Esophagus muscularis mucosa (tissue), 4 donors: ENCODE results near the gene GALNS. TPM values are rescaled to one million over a fixed set of nuclear protein-coding genes. Genes with fewer than 3 reads are reported as not detected.

ENCODE experiments used
- DNase-seq: peaks from one replicate; pipeline ENCODE4 v3.0.0-alpha.2; 2017; ENCODE audit errors: extremely low spot score
- H3K27ac ChIP-seq, 4 donors: fragments of 200-600 bp; sonication (generic); replicated peaks in 1 of 4; 1 replicate in 3 of 4; 2 replicates in 1 of 4; pipeline ENCODE4 v1.5.1; 2016 to 2019; ENCODE audit warnings: mild to moderate bottlenecking in 1 of 4
- H3K27me3 ChIP-seq, 4 donors: fragments of 200-600 bp; sonication (generic); one replicate each; pipeline versions ENCODE4 v1.5.1 to v1.6.0; 2016 to 2019
- H3K36me3 ChIP-seq, 4 donors: fragments of 200-600 bp; sonication (generic); one replicate each; pipeline ENCODE4 v1.5.1; 2016 to 2019
- H3K4me1 ChIP-seq, 4 donors: fragments of 200-600 bp; sonication (generic); one replicate each; pipeline ENCODE4 v1.5.1; 2016 to 2019
- H3K4me3 ChIP-seq, 4 donors: fragments of 200-600 bp; sonication (generic); 1 replicate in 2 of 4; 2 replicates in 2 of 4; pipeline ENCODE4 v1.5.1; 2016 to 2019; ENCODE audit warnings: mild to moderate bottlenecking in 4 of 4, moderate library complexity in 1 of 4
- H3K9me3 ChIP-seq, 4 donors: fragments of 200-600 bp; sonication (generic); 1 replicate in 3 of 4; 2 replicates in 1 of 4; pipeline ENCODE4 v1.5.1; 2016 to 2019
- EP300 ChIP-seq: sonication (generic); formaldehyde crosslinking; IDR thresholded peaks from one replicate; pipeline ENCODE4 v1.6.1; 2017; ENCODE audit warnings: antibody characterized with exemption
- POLR2A ChIP-seq: fragments of 450-650 bp; IDR thresholded peaks from one replicate; pipeline ENCODE4 v1.6.1; 2017; ENCODE audit warnings: antibody characterized with exemption, moderate library complexity, mild to moderate bottlenecking, low read depth
- POLR2AphosphoS5 ChIP-seq, 2 donors: sonication (generic); formaldehyde crosslinking; IDR thresholded peaks; one replicate each; pipeline ENCODE4 v1.6.1; 2017; ENCODE audit warnings: antibody characterized with exemption in 2 of 2
- WGBS: methylation state at CpG from one replicate; pipeline ENCODE4 v1.1.5; 2018; 5-methylcytosine and 5-hydroxymethylcytosine counted together
- intact Hi-C: fragments of 100-400 bp; cut with DNase I; formaldehyde crosslinking; loops from one replicate; pipeline ENCODE4 v1.15.1; 2023
- total RNA-seq, 4 donors: library from RNA; depleted of rRNA; stranded (reverse); fragments of >200 nt; gene quantifications; one replicate each; pipeline versions ENCODE4 v1.1.0 to v1.2.1, GENCODE V29; 2016
- TF ChIP-seq, protein P1 (sequence below), 3 experiments: fragments of 200-600 bp in 2 of 3; fragments of 450-650 bp in 1 of 3; sonication (generic) in 2 of 3; IDR thresholded peaks; one replicate each; pipeline ENCODE4 v1.5.1; 2017 to 2019; ENCODE audit warnings: antibody characterized with exemption in 3 of 3, mild to moderate bottlenecking in 2 of 3, moderate library complexity in 1 of 3

Gene GALNS
- total RNA-seq, 4 donors from 2014 or later = 9.5 to 19.1 (median 11.0) TPM

DNA sequence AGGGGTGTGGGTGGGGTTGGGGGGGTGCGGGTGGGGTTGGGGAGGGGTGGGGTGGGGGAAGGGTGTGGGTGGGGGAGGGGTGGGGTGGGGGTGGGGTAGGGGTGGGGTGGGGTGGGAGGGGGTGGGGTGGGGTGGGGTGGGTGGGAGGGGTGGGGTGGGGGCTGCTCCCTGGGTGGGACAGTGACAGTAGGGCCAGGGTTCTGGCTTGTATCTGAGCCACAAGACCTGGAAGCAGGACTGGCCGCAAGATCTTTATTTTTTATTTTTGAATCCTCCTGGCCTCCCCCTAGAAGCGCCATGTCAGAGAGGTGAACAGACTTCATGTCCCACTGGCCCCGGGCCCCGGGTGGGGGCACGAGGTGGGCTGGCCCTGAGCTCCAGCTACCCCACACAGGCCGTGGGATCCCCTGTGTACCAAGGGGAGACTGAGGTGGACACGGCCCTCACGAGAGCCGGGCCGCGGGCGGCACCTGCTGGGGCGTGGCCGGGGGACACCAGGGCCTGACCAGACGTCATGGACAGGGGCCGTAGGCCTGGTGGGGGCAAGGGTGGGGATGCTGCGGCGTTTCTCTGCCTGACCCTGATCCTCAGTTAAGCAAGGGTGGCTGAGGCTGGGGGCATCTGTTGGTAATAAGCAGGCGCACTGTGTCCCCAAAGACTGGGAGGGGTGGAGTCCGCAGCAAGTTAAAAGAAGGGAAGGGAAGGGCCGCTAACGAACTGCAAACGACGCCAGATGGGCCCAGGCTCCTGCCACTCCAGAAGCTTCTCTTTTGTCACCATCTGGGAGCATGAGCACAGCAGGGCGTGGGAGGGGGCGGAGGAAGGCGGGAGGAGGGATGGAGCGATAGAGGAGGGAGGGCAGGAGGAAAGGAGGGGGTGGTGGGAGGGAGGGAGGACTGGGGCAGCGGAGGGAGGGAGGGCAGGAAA lies 32.0 kb upstream of the GALNS start:
- no peak for TF ChIP-seq EP300
- TF ChIP-seq POLR2AphosphoS5 (IDR thresholded peaks at IDR 0.05) = no peak
- TF ChIP-seq POLR2A = no peak
- TF ChIP-seq, protein P1, sequence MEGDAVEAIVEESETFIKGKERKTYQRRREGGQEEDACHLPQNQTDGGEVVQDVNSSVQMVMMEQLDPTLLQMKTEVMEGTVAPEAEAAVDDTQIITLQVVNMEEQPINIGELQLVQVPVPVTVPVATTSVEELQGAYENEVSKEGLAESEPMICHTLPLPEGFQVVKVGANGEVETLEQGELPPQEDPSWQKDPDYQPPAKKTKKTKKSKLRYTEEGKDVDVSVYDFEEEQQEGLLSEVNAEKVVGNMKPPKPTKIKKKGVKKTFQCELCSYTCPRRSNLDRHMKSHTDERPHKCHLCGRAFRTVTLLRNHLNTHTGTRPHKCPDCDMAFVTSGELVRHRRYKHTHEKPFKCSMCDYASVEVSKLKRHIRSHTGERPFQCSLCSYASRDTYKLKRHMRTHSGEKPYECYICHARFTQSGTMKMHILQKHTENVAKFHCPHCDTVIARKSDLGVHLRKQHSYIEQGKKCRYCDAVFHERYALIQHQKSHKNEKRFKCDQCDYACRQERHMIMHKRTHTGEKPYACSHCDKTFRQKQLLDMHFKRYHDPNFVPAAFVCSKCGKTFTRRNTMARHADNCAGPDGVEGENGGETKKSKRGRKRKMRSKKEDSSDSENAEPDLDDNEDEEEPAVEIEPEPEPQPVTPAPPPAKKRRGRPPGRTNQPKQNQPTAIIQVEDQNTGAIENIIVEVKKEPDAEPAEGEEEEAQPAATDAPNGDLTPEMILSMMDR (IDR thresholded peaks at IDR 0.05) = no peak
- H3K4me1 ChIP-seq = peaks cover 21 to 31% (median 26%) of the 10 kb centered on the region in 4 donors
- intact Hi-C loops = no loop called here
- no peaks in the 10 kb centered on the region for H3K9me3 ChIP-seq
- H3K27me3 ChIP-seq = peaks cover 0 to 13% (median 0%) of the 10 kb centered on the region in 4 donors
- 75% methylated on average over 18 of the region's 30 CpGs for WGBS
- no peak for DNase-seq
- peak overlapping the region in 2 of 4 donors; percentile 30 to 34 for H3K27ac ChIP-seq
- no peak overlapping the region for H3K4me3 ChIP-seq
- H3K36me3 ChIP-seq = peaks cover 0 to 53% (median 20%) of the 10 kb centered on the region in 4 donors

- no CpG with 5 or more reads among the region's 14 CpGs for WGBS
- intact Hi-C loops = no loop called here
- H3K27ac ChIP-seq = peak overlapping the region in 3 of 4 donors; percentile 48 to 65 (median 51)
These were observed 31.3 kb upstream of the GALNS start for GRCh38 chr16:88888057-88888456.

GRCh38 chr16:88886845-88887521 lies 30.2 kb upstream of the GALNS start:
- WGBS = 75% methylated on average over 25 of the region's 39 CpGs
- peak; percentile 94 for DNase-seq

More at GRCh38 chr16:88888057-88888456, 31.3 kb upstream of the GALNS start:
- TF ChIP-seq EP300 (no peak), POLR2AphosphoS5 (IDR thresholded peaks at IDR 0.05) (no peak), POLR2A (no peak)
- TF ChIP-seq, protein P1 (IDR thresholded peaks at IDR 0.05) = no peak
- Histone ChIP-seq H3K36me3 (peaks cover 0 to 60% (median 23%) of the 10 kb centered on the region in 4 donors), H3K9me3 (no peaks in the 10 kb centered on the region), H3K27me3 (peaks cover 0 to 17% (median 0%) of the 10 kb centered on the region in 4 donors), H3K4me3 (no peak overlapping the region), H3K4me1 (peaks cover 21 to 31% (median 26%) of the 10 kb centered on the region in 4 donors)
- DNase-seq = no peak

GRCh38 chr16:88886420-88886844 lies 29.7 kb upstream of the GALNS start:
- no peak for DNase-seq
- Histone ChIP-seq H3K4me1 (peaks cover 24 to 37% (median 30%) of the 10 kb centered on the region in 4 donors), H3K9me3 (no peaks in the 10 kb centered on the region), H3K27ac (peak overlapping the region in 2 of 4 donors; percentile 2 to 42), H3K36me3 (peaks cover 0 to 64% (median 26%) of the 10 kb centered on the region in 4 donors), H3K4me3 (no peak overlapping the region), H3K27me3 (peaks cover 0 to 33% (median 0%) of the 10 kb centered on the region in 4 donors)
- TF ChIP-seq POLR2A (no peak), POLR2AphosphoS5 (IDR thresholded peaks at IDR 0.05) (no peak), EP300 (no peak)
- TF ChIP-seq, protein P1 (IDR thresholded peaks at IDR 0.05) = no peak
- intact Hi-C loops = no loop called here
- WGBS = 90% methylated on average over 11 of the region's 15 CpGs

More at GRCh38 chr16:88886845-88887521, 30.2 kb upstream of the GALNS start:
- no peak overlapping the region for H3K4me3 ChIP-seq
- H3K9me3 ChIP-seq = no peaks in the 10 kb centered on the region
- peaks cover 0 to 28% (median 0%) of the 10 kb centered on the region in 4 donors for H3K27me3 ChIP-seq
- TF ChIP-seq, protein P1 (IDR thresholded peaks at IDR 0.05) = peak in 1 of 3 experiments; percentile 21
- TF ChIP-seq POLR2A (no peak), POLR2AphosphoS5 (IDR thresholded peaks at IDR 0.05) (peak; percentile 39 to 77)
- H3K27ac ChIP-seq = peak overlapping the region in 2 of 4 donors; percentile 2 to 65
- intact Hi-C loops = no loop called here
- peaks cover 21 to 34% (median 26%) of the 10 kb centered on the region in 4 donors for H3K4me1 ChIP-seq
- peaks cover 0 to 64% (median 27%) of the 10 kb centered on the region in 4 donors for H3K36me3 ChIP-seq
